H9 (cell line): ENCODE data around the gene SLC22A2. TPM values are rescaled to one million over a fixed set of nuclear protein-coding genes. Genes with fewer than 3 reads are reported as not detected.

Experiments used
- DNase-seq: peaks from one replicate; pipeline ENCODE4 v3.0.0-alpha.2; 2017
- H2AFZ ChIP-seq: one replicate; pipeline ENCODE4 v1.6.1; 2013; ENCODE audit warnings: mild to moderate bottlenecking, low read length, control low read depth, moderate library complexity
- H2AK5ac ChIP-seq: 2 replicates; pipeline ENCODE4 v1.6.1; 2013; ENCODE audit warnings: low read length, control low read depth, mixed read lengths; ENCODE audit not compliant: insufficient read length
- H2BK120ac ChIP-seq: one replicate; pipeline ENCODE4 v1.6.1; 2013; ENCODE audit warnings: low read depth, mild to moderate bottlenecking, low read length, control low read depth, inconsistent platforms; ENCODE audit not compliant: poor library complexity, severe bottlenecking
- H2BK12ac ChIP-seq: 2 replicates; pipeline ENCODE4 v1.6.1; 2013; ENCODE audit warnings: low read length, control low read depth, mixed read lengths, low read depth; ENCODE audit not compliant: insufficient read length
- H2BK15ac ChIP-seq: 2 replicates; pipeline ENCODE4 v1.6.1; 2013; ENCODE audit warnings: low read depth, low read length, control low read depth
- H2BK20ac ChIP-seq: one replicate; pipeline ENCODE4 v1.6.1; 2013; ENCODE audit warnings: low read depth, mild to moderate bottlenecking, low read length, control low read depth, inconsistent platforms; ENCODE audit not compliant: poor library complexity, severe bottlenecking
- H2BK5ac ChIP-seq: 2 replicates; pipeline ENCODE4 v1.6.1; 2013; ENCODE audit warnings: low read length, control low read depth, mixed read lengths; ENCODE audit not compliant: insufficient read length
- H3K14ac ChIP-seq: 2 replicates; pipeline ENCODE4 v1.6.1; 2013; ENCODE audit warnings: low read length, control low read depth; ENCODE audit not compliant: insufficient read depth
- H3K18ac ChIP-seq: 2 replicates; pipeline ENCODE4 v1.6.1; 2013; ENCODE audit warnings: low read depth, mild to moderate bottlenecking, mixed read lengths, low read length, control low read depth; ENCODE audit not compliant: insufficient read length
- H3K23ac ChIP-seq: 2 replicates; pipeline ENCODE4 v1.6.1; 2013; ENCODE audit warnings: low read length, control low read depth, mixed read lengths, low read depth; ENCODE audit not compliant: insufficient read length
- H3K23me2 ChIP-seq: 2 replicates; pipeline ENCODE4 v1.6.1; 2013; ENCODE audit warnings: low read depth, mild to moderate bottlenecking, mixed read lengths, low read length, control low read depth; ENCODE audit not compliant: insufficient read length, poor library complexity, severe bottlenecking
- H3K27ac ChIP-seq: 2 replicates; pipeline ENCODE4 v1.5.1; 2013; ENCODE audit warnings: low read length, control low read depth, mixed read lengths, low read depth; ENCODE audit not compliant: insufficient read length
- H3K27me3 ChIP-seq: 2 replicates; pipeline ENCODE4 v1.6.1; 2013; ENCODE audit warnings: low read length, control low read depth, inconsistent platforms; ENCODE audit not compliant: insufficient read depth
- H3K4ac ChIP-seq: 2 replicates; pipeline ENCODE4 v1.6.1; 2013; ENCODE audit warnings: low read depth, mild to moderate bottlenecking, control low read depth, inconsistent platforms, low read length, moderate library complexity
- H3K4me1 ChIP-seq: 2 replicates; pipeline ENCODE4 v1.6.1; 2013; ENCODE audit warnings: low read length, control low read depth, inconsistent platforms; ENCODE audit not compliant: insufficient read depth
- H3K4me2 ChIP-seq: 2 replicates; pipeline ENCODE4 v1.6.1; 2013; ENCODE audit warnings: low read length, control low read depth, mixed read lengths; ENCODE audit not compliant: insufficient read length, insufficient read depth
- H3K56ac ChIP-seq: 2 replicates; pipeline ENCODE4 v1.6.1; 2013; ENCODE audit warnings: low read depth, mild to moderate bottlenecking, mixed read lengths, low read length, control low read depth; ENCODE audit not compliant: insufficient read length
- H3K79me1 ChIP-seq: 2 replicates; pipeline ENCODE4 v1.6.1; 2013; ENCODE audit warnings: low read depth, mild to moderate bottlenecking, moderate library complexity, low read length, control low read depth, inconsistent platforms; ENCODE audit not compliant: insufficient read depth, poor library complexity, severe bottlenecking
- H3K79me2 ChIP-seq: 2 replicates; pipeline ENCODE4 v1.6.1; 2013; ENCODE audit warnings: low read length, control low read depth, inconsistent platforms; ENCODE audit not compliant: insufficient read depth
- H3K9ac ChIP-seq: 2 replicates; pipeline ENCODE4 v1.6.1; 2013; ENCODE audit warnings: low read length, control low read depth, mixed read lengths; ENCODE audit not compliant: insufficient read length; ENCODE audit errors: extremely low read depth
- H3K9me3 ChIP-seq: one replicate; pipeline ENCODE4 v1.6.1; 2013; ENCODE audit warnings: low read depth, low read length, inconsistent platforms; ENCODE audit not compliant: control insufficient read depth
- H3T11ph ChIP-seq: one replicate; pipeline ENCODE4 v1.6.1; 2013; ENCODE audit warnings: mild to moderate bottlenecking, low read length, control low read depth, inconsistent platforms
- H4K20me1 ChIP-seq: one replicate; pipeline ENCODE4 v1.6.1; 2013; ENCODE audit not compliant: control insufficient read depth, insufficient read length, insufficient read depth
- H4K5ac ChIP-seq: 2 replicates; pipeline ENCODE4 v1.6.1; 2013; ENCODE audit warnings: low read depth, mild to moderate bottlenecking, mixed read lengths, low read length, control low read depth; ENCODE audit not compliant: insufficient read length
- H4K8ac ChIP-seq: replicated peaks from 2 replicates; pipeline ENCODE4 v1.6.1; 2013; ENCODE audit warnings: low read length, control low read depth, mixed read lengths, low read depth; ENCODE audit not compliant: insufficient read length
- H4K91ac ChIP-seq: 2 replicates; pipeline ENCODE4 v1.6.1; 2013; ENCODE audit warnings: low read depth, mild to moderate bottlenecking, moderate library complexity, mixed read lengths, low read length, control low read depth; ENCODE audit not compliant: insufficient read length
- H3K27ac Mint-ChIP-seq, 3 experiments: 2 replicates in 2 of 3; 3 replicates in 1 of 3; pipeline ENCODE4 v1.8.0; 2020 to 2021; ENCODE audit warnings: mixed read lengths in 3 of 3, mild to moderate bottlenecking in 1 of 3, moderate library complexity in 1 of 3
- H3K27me3 Mint-ChIP-seq: 2 replicates; pipeline ENCODE4 v1.8.0; 2021; ENCODE audit warnings: low read depth, mild to moderate bottlenecking, moderate library complexity, mixed read lengths
- H3K36me3 Mint-ChIP-seq, 3 experiments: 2 replicates in 2 of 3; 3 replicates in 1 of 3; pipeline ENCODE4 v1.8.0; 2020 to 2021; ENCODE audit warnings: low read depth in 3 of 3, mixed read lengths in 3 of 3; ENCODE audit not compliant: insufficient read depth in 1 of 3
- H3K4me1 Mint-ChIP-seq, 2 experiments: 2 replicates each; pipeline ENCODE4 v1.8.0; 2020; ENCODE audit warnings: mixed read lengths in 2 of 2
- H3K4me3 Mint-ChIP-seq, 2 experiments: 2 replicates in 1 of 2; 3 replicates in 1 of 2; pipeline ENCODE4 v1.8.0; 2020 to 2021; ENCODE audit warnings: mild to moderate bottlenecking in 2 of 2, mixed read lengths in 2 of 2, moderate library complexity in 1 of 2
- H3K9me3 Mint-ChIP-seq, 2 experiments: 2 replicates in 1 of 2; 3 replicates in 1 of 2; pipeline ENCODE4 v1.8.0; 2020; ENCODE audit warnings: mild to moderate bottlenecking in 2 of 2, mixed read lengths in 2 of 2, moderate library complexity in 1 of 2
- WGBS: extraction: QIAGEN DNeasy Blood & Tissue Kit; methylation state at CpG from one replicate; pipeline ENCODE4 v1.1.7; 2013; ENCODE audit warnings: missing lambda C conversion rate, low lambda C conversion rate, mixed read lengths; ENCODE audit not compliant: insufficient read length; ENCODE audit errors: extremely low coverage; 5-methylcytosine and 5-hydroxymethylcytosine counted together
- total RNA-seq: library from RNA; stranded (reverse); gene quantifications from 2 replicates; pipeline ENCODE4 v1.2.1, GENCODE V29; 2021
- TF ChIP-seq, protein P1 (sequence below): fragments of 200-600 bp; sonication (generic); conservative IDR thresholded peaks from 3 replicates; pipeline ENCODE4 v1.8.0; 2021; ENCODE audit warnings: antibody characterized with exemption, mild to moderate bottlenecking

Gene SLC22A2
- total RNA-seq, 1 experiment from 2014 or later, result 1.0 TPM

DNA sequence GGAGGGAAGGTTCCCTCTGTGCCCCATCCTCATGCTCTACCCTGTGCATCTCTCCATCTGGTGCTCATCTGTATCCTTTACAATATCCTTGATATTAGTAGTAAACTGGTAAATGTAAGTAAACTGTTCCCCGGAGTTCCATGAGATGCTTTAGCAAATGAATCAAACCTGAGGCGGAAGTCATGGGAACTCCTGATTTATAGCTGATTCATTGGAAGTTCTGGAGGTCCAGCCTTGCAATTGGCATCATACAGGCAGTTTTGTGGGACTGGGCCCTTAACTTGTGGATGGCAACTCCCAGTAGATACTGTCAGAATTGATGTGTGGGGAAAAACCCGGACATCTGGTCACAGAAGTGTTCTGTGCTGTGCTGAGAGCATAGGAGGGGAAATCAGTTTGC, 11.2 kb upstream of the SLC22A2 start:
- no peak overlapping the region for H3K23ac ChIP-seq
- no peaks in the 10 kb centered on the region for H3K79me2 ChIP-seq
- Mint-ChIP-seq H3K27ac (peak overlapping the region in 1 of 3 experiments; percentile 35; a peak in 1 of 7 replicates), H3K4me3 (no peak overlapping the region), H3K9me3 (no peaks in the 10 kb centered on the region), H3K4me1 (no peaks in the 10 kb centered on the region), H3K36me3 (no peaks in the 10 kb centered on the region), H3K27me3 (no peaks in the 10 kb centered on the region)
- H3T11ph ChIP-seq, result no peak overlapping the region
- H4K20me1 ChIP-seq, result no peaks in the 10 kb centered on the region
- no peak overlapping the region for H2BK120ac ChIP-seq
- H4K5ac ChIP-seq, result no peak overlapping the region
- no peak overlapping the region for H2BK12ac ChIP-seq
- no peak overlapping the region for H2BK20ac ChIP-seq
- no peak overlapping the region for H3K4me2 ChIP-seq
- no peak overlapping the region for H2AK5ac ChIP-seq
- DNase-seq, result no peak
- no peak overlapping the region for H3K18ac ChIP-seq
- no CpG with 5 or more reads among the region's 3 CpGs for WGBS
- TF ChIP-seq, protein P1, sequence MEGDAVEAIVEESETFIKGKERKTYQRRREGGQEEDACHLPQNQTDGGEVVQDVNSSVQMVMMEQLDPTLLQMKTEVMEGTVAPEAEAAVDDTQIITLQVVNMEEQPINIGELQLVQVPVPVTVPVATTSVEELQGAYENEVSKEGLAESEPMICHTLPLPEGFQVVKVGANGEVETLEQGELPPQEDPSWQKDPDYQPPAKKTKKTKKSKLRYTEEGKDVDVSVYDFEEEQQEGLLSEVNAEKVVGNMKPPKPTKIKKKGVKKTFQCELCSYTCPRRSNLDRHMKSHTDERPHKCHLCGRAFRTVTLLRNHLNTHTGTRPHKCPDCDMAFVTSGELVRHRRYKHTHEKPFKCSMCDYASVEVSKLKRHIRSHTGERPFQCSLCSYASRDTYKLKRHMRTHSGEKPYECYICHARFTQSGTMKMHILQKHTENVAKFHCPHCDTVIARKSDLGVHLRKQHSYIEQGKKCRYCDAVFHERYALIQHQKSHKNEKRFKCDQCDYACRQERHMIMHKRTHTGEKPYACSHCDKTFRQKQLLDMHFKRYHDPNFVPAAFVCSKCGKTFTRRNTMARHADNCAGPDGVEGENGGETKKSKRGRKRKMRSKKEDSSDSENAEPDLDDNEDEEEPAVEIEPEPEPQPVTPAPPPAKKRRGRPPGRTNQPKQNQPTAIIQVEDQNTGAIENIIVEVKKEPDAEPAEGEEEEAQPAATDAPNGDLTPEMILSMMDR, result no peak
- H2AFZ ChIP-seq, result no peak overlapping the region
- H4K8ac ChIP-seq, result no peak overlapping the region
- H3K27me3 ChIP-seq, result no peaks in the 10 kb centered on the region
- no peak overlapping the region for H3K4ac ChIP-seq
- H2BK5ac ChIP-seq, result no peak overlapping the region
- H3K9ac ChIP-seq, result no peak overlapping the region
- H3K14ac ChIP-seq, result no peak overlapping the region
- no peaks in the 10 kb centered on the region for H3K9me3 ChIP-seq
- H3K23me2 ChIP-seq, result no peaks in the 10 kb centered on the region
- H4K91ac ChIP-seq, result no peak overlapping the region
- no peak overlapping the region for H3K27ac ChIP-seq
- H3K56ac ChIP-seq, result no peak overlapping the region
- H3K4me1 ChIP-seq, result no peaks in the 10 kb centered on the region
- no peak overlapping the region for H2BK15ac ChIP-seq
- no peaks in the 10 kb centered on the region for H3K79me1 ChIP-seq
